Heart left ventricle (tissue), 16 donors: ENCODE measurements around the gene ING5. TPM values are rescaled to one million over a fixed set of nuclear protein-coding genes. Genes with fewer than 3 reads are reported as not detected.

Experiments used
- ATAC-seq, 4 donors: fragments of 200-7000 bp; cut with Tn5 transposase; one replicate each; pipeline ENCODE4 v1.9.1; 2020 to 2022; ENCODE audit warnings: moderate library complexity in 4 of 4, mild to moderate bottlenecking in 3 of 4, moderate number of reproducible peaks in 1 of 4
- DNase-seq, 5 donors: peaks; one replicate each; pipeline ENCODE4 v3.0.0-alpha.2; 2020
- H3K27ac ChIP-seq, 12 donors: fragments of 200-600 bp; sonication (generic) in 4 of 12; one replicate each; pipeline versions ENCODE4 v1.5.0 to v1.8.0; 2016 to 2022; ENCODE audit warnings: mild to moderate bottlenecking in 2 of 12
- H3K27me3 ChIP-seq, 9 donors: fragments of 200-600 bp; sonication (generic) in 2 of 9; one replicate each; pipeline versions ENCODE4 v1.5.1 to v1.8.0; 2016 to 2022; ENCODE audit warnings: mild to moderate bottlenecking in 3 of 9
- H3K36me3 ChIP-seq, 9 donors: fragments of 200-600 bp; sonication (generic) in 2 of 9; one replicate each; pipeline versions ENCODE4 v1.5.0 to v1.8.0; 2018 to 2022; ENCODE audit warnings: mild to moderate bottlenecking in 2 of 9
- H3K4me1 ChIP-seq, 12 donors: fragments of 200-600 bp; sonication (generic) in 4 of 12; one replicate each; pipeline versions ENCODE4 v1.5.0 to v1.8.0; 2016 to 2022; ENCODE audit warnings: mild to moderate bottlenecking in 3 of 12
- H3K4me3 ChIP-seq, 12 donors: fragments of 200-600 bp; sonication (generic) in 4 of 12; one replicate each; pipeline versions ENCODE4 v1.5.0 to v1.8.0; 2017 to 2022; ENCODE audit warnings: mild to moderate bottlenecking in 9 of 12, moderate library complexity in 4 of 12
- H3K9me3 ChIP-seq, 12 donors: fragments of 200-600 bp; sonication (generic) in 4 of 12; one replicate each; pipeline versions ENCODE4 v1.5.0 to v1.8.0; 2016 to 2022; ENCODE audit warnings: mild to moderate bottlenecking in 1 of 12
- POLR2A ChIP-seq, 2 donors: fragments of 450-650 bp; IDR thresholded peaks; one replicate each; pipeline ENCODE4 v1.6.1; 2017; ENCODE audit warnings: antibody characterized with exemption in 2 of 2, mild to moderate bottlenecking in 2 of 2, moderate library complexity in 2 of 2
- WGBS, 4 donors: extraction: QIAGEN DNeasy Blood & Tissue Kit in 2 of 4; methylation state at CpG; one replicate each; pipeline versions ENCODE4 v1.1.5 to v1.1.7; 2013 to 2018; 5-methylcytosine and 5-hydroxymethylcytosine counted together
- intact Hi-C, 10 donors: fragments of 100-400 bp; cut with DNase I; formaldehyde crosslinking; loops; one replicate each; pipeline versions ENCODE4 v1.11.1 to v1.14.2; 2022
- polyA plus RNA-seq, 2 donors: library from polyadenylated mRNA; stranded (reverse); fragments of 200-250 nt; gene quantifications; one replicate each; pipeline ENCODE4 v1.2.3, GENCODE V29; 2013
- total RNA-seq, 9 donors: library from RNA; depleted of rRNA in 2 of 9; stranded (reverse); fragments of >200 nt in 2 of 9; fragmentation: NEBNext Ultra II Directional in 3 of 9; extraction: Animal tissue kit (Norgen Biotek cat#: 25700) in 3 of 9; gene quantifications; one replicate each; pipeline versions ENCODE4 v1.1.0 to v1.2.4, GENCODE V29; 2016 to 2023
- TF ChIP-seq, protein P1 (sequence below), 12 donors: fragments of 200-600 bp; sonication (generic) in 4 of 12; IDR thresholded peaks; one replicate each; pipeline versions ENCODE4 v1.5.0 to v1.8.0; 2018 to 2022; ENCODE audit warnings: antibody characterized with exemption in 12 of 12, mild to moderate bottlenecking in 5 of 12
- donor health status: ischemic (EF 13 %, LVEDD 7.1; RV severe dilation, severe dysfunction).
- donor health status: healthy with polysubstance abuse.
- donor health status: DM: no; HTN: yes; CAD: no.
- donor health status: DM: no; HTN: no; CAD: no.
- donor health status: ischemic (EF 25% LVEDD 6.9; RV normal size, moderate dysfunction).
- donor health status: ischemic (EF 25% LVEDD 5.7; RV mildly dilated, moderate dysfunction).
- donor health status: healthy.
- donor health status: DM: yes; HTN: yes; CAD: no.
- donor health status: ischemic (EF 35%, LVEDD 5.7; RV mildly dilated, moderate dysfunction).
- donor health status: nonischemic (EF 11% LVEDD 7.7; RV severe dilation, severe dysfunction).
- donor health status: DM: yes; HTN: yes; CAD: no.
- donor health status: PGD.
- donor health status: ischemic (EF 29% LVEDD 5.4; RV normal size, mild dysfunction).
- donor health status: nonischemic (EF 23%, LVEDD 6.1; RV moderate dilation, normal function).

Gene ING5
- total and polyA plus RNA-seq, 11 donors, result 11.8 to 29.3 (median 18.2) TPM

GRCh38 chr2:241751776-241752175, 49.9 kb downstream of the ING5 start:
- Histone ChIP-seq H3K27me3 (no peaks in the 10 kb centered on the region), H3K4me3 (no peak overlapping the region), H3K9me3 (no peaks in the 10 kb centered on the region), H3K4me1 (peaks cover 0 to 12% (median 0%) of the 10 kb centered on the region in 12 donors), H3K36me3 (peaks cover 0 to 49% (median 34%) of the 10 kb centered on the region in 9 donors), H3K27ac (no peak overlapping the region)
- TF ChIP-seq, protein P1, sequence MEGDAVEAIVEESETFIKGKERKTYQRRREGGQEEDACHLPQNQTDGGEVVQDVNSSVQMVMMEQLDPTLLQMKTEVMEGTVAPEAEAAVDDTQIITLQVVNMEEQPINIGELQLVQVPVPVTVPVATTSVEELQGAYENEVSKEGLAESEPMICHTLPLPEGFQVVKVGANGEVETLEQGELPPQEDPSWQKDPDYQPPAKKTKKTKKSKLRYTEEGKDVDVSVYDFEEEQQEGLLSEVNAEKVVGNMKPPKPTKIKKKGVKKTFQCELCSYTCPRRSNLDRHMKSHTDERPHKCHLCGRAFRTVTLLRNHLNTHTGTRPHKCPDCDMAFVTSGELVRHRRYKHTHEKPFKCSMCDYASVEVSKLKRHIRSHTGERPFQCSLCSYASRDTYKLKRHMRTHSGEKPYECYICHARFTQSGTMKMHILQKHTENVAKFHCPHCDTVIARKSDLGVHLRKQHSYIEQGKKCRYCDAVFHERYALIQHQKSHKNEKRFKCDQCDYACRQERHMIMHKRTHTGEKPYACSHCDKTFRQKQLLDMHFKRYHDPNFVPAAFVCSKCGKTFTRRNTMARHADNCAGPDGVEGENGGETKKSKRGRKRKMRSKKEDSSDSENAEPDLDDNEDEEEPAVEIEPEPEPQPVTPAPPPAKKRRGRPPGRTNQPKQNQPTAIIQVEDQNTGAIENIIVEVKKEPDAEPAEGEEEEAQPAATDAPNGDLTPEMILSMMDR (IDR thresholded peaks at IDR 0.05), result no peak
- TF ChIP-seq POLR2A (IDR thresholded peaks at IDR 0.05), result no peak
- intact Hi-C loops, result loop anchor here in 1 of 10 donors (10.0 kb wide), 1 partner anchor 113 kb away; the partner anchor contains the start of gene RTP5
- peak in 1 of 5 donors; percentile 32 for DNase-seq
- peak in 1 of 4 donors; percentile 16 for ATAC-seq
- WGBS, 4 donors, result 95 to 100% (median 96%) methylated on average over 3 to 18 of the region's 18 CpGs

GRCh38 chr2:241752253-241752652, 50.4 kb downstream of the ING5 start:
- Histone ChIP-seq H3K27ac (no peak overlapping the region), H3K36me3 (peaks cover 0 to 51% (median 34%) of the 10 kb centered on the region in 9 donors), H3K4me3 (no peak overlapping the region), H3K27me3 (no peaks in the 10 kb centered on the region), H3K4me1 (peaks cover 0 to 12% (median 0%) of the 10 kb centered on the region in 12 donors), H3K9me3 (no peaks in the 10 kb centered on the region)
- TF ChIP-seq, protein P1 (IDR thresholded peaks at IDR 0.05), result no peak
- no peak for TF ChIP-seq POLR2A (IDR thresholded peaks at IDR 0.05)
- intact Hi-C loops, result loop anchor here in 1 of 10 donors (10.0 kb wide), 1 partner anchor 113 kb away; the partner anchor contains the start of gene RTP5
- DNase-seq (peak in 1 of 5 donors; percentile 48), ATAC-seq (no peak)
- WGBS, 4 donors, result 97 to 100% (median 98%) methylated on average over 4 to 14 of the region's 14 CpGs

DNA sequence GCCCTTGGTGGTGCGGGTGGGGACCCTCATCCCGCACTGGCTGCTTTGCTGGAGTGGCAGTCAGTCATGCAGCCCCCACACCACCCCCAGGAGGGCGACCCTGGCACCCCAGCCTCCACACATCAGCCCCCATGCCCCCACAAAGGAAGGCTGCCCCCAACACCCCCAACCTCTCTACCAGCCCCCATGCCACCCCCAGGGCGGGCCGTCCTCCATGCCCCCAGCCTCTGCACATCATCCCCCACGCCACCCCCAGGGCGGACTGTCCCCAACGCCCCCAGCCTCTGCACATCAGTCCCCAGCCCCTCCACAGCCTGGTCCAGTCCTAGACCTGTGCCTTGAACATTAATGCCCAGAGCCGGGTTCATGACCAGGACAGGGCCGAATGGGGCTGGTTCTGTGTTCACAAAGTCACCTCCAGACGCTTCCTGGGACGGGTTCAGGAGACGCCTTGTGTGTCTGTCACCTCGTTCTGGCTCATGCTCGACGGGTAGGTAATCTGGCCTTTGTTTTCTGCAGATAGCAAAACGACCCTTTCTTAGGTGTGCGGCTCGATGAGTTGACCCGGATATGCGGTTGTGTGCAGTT, 50.9 kb downstream of the ING5 start:
- peaks cover 0 to 52% (median 37%) of the 10 kb centered on the region in 9 donors for H3K36me3 ChIP-seq
- intact Hi-C loops, result loop anchor here in 1 of 10 donors (10.0 kb wide), 1 partner anchor 112 kb away; the partner anchor contains the start of gene RTP5
- 92 to 93% (median 93%) methylated on average over 17 to 21 of the region's 21 CpGs for WGBS, 4 donors

GRCh38 chr2:241753493-241753892, 51.7 kb downstream of the ING5 start:
- Histone ChIP-seq H3K27ac (no peak overlapping the region), H3K27me3 (no peaks in the 10 kb centered on the region), H3K9me3 (no peaks in the 10 kb centered on the region), H3K36me3 (peaks cover 0 to 51% (median 37%) of the 10 kb centered on the region in 9 donors), H3K4me1 (peaks cover 0 to 12% (median 0%) of the 10 kb centered on the region in 12 donors), H3K4me3 (no peak overlapping the region)
- DNase-seq, result peak in 1 of 5 donors; percentile 43
- TF ChIP-seq POLR2A (IDR thresholded peaks at IDR 0.05), result no peak
- TF ChIP-seq, protein P1 (IDR thresholded peaks at IDR 0.05), result no peak
- WGBS, 4 donors, result 92 to 98% (median 96%) methylated on average over 15 to 17 of the region's 17 CpGs
- intact Hi-C loops, result loop anchor here in 1 of 10 donors (10.0 kb wide), 1 partner anchor 111 kb away; the partner anchor contains the start of gene RTP5
- ATAC-seq, result no peak

More for the DNA sequence above, 50.9 kb downstream of the ING5 start:
- Histone ChIP-seq H3K9me3 (no peaks in the 10 kb centered on the region), H3K27ac (no peak overlapping the region), H3K4me1 (peaks cover 0 to 12% (median 0%) of the 10 kb centered on the region in 12 donors), H3K27me3 (no peaks in the 10 kb centered on the region), H3K4me3 (no peak overlapping the region)
- TF ChIP-seq, protein P1 (IDR thresholded peaks at IDR 0.05), result no peak
- no peak for TF ChIP-seq POLR2A (IDR thresholded peaks at IDR 0.05)
- ATAC-seq, result no peak
- peak in 1 of 5 donors; percentile 37 for DNase-seq
